Activated CD8-positive, alpha-beta memory T cell treated with anti-CD3 and anti-CD28 coated beads for 1 hour (primary cell): Measurements from ENCODE around the gene AGRN.
A peak's percentile ranks its signal among the peaks of the same experiment; 100 is the strongest.

Experiments used
- DNase-seq, 2 donors: peaks; one replicate each; pipeline ENCODE4 v3.0.0-alpha.2; 2020; ENCODE audit warnings: low read depth in 1 of 2; ENCODE audit errors: extremely low read depth in 1 of 2

Gene AGRN

DNA sequence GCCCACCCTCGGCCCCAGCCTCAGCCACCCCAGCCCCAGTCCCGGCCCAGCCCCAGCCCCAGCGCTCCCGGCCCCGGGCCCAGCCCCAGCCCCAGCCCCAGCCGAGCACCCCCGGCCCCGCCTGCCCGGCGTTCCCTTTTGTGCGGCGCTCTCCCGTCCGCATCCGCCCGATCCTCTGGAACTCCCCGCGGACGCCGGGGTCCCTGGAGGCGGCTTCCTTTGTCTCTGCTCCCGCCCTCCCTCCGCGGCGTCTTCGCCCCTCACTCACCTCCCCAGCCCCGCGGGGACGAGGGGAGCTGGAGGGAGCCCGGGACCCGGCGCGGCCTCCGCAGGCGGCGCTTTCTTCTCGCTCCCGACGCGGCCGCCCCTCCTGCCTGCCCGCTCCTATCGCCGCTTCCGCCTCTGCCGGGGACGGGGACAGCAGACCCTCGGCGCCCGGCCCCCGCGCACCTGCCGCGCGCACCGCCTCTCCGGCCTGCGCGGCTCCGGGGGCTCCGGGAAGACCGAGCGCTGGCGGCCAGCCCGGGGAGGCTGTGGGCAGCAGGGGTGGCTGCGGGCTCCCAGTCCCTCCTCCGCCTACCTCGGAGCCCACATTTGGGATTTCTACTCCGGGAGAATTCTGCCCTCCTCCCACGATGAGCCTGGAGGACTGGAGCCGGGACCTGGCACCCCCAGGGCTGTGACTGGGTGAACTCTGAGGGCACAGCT is 14.0 kb downstream of the AGRN start:
- no peak for DNase-seq

DNA sequence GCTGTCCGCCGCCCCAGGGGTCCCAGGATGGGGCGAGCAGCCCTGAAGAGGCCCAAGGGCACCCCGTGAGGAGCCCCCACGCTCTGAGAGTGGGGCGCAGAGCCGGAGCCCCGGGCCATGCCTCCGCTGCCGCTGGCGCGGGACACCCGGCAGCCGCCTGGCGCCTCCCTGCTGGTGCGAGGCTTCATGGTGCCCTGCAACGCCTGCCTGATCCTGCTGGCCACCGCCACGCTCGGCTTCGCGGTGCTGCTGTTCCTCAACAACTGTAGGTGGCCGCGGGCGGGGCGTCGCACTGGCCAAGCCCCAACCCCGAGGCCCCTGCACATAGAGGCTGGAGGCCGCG is 14.5 kb downstream of the AGRN start:
- DNase-seq, result no peak

DNA sequence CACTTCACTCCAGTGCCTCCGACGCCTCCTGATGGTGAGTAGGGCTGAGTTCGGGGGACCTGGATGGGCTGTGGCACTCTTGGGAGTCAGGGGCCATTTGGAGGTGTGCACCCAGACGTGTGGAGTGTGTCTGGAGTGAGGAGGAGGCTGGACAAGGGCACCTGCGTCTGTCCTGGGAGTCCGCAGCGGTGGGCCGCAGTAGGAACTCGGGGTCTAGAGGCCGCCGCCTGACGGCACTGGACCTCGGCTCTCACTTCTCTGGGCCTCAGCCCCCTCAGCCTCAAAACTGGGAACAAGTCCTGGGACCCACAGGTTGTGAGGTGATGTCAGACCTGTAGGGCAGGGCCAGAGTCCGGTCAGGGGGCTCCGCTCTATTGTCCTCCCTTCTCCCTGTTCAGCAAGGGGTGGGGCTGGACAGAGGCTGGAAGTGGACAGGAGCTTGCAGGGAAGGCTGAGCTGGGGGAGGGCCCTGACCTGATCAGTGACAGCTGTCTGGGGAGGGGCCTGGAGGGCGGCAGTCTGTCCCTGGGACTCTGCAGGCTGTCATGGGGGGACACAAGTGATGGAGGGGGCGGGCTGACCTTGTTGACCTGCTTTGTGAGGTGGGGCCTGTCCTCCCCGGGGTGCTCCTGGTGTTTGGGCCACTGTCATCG is 15.5 kb downstream of the AGRN start:
- DNase-seq, result no peak

DNA sequence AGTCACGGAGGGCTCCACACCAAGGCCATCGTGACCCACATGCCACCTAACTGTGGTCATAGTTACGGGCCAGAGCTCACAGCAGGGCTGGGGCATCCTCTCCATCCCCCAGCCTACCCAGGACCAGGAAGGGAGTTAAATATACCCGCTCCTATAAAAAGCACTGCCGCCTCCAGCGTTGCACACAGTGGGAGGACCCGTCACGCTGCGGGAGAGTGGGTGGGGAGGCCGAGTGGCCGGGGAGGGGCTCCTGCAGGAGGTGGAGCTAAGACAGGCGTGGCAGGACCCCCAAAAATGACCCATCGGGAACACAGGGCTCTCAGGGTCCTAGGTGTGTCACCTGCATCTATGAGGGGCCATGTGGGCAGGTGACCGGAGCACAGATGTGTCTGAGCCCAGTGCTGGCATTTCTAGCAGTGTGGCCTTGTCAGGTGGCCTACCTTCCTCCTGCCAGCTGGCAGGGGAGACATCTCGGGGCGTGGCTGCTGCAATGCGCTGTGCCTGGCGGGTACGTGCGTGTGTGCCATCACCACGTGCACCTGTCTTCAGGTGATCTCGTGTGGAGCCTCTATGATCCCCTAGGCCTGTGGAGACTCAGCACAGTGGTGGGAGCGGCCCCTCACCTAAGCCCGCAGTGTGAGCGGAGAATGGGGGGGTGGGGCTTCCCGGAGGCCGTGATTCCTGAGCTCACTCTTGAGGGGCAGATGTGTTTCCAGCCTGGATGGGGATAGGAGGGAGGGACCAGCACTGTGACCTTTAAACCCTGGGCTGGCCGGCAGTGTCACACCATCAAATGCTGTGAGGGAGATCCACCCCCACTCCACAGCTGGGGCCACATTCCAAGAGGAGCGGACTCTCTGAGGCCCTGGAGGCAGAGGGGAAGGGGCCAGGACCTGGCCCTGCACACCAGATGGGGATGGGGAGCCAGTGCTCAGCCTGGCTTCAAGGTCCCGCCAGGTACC is 17.7 kb downstream of the AGRN start:
- no peak for DNase-seq

DNA sequence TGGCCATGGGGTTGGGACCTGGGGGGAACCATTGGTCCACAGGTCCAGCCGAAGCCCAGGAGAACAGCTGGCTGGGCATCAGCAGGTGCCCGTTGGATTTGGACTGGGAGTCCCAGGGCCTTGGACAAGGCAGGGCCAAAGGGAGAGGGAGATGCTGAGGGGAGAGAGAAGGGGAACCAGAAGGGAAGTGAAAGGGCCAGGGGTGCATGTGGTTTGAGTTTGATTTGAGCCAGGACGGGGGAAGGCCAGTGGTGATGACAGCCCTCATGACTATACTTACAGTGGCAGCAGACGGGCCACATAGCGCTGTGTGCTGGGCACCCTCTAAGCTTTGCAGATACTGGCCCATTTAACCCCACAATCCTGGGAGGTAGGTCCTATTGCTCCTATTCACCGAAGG is 18.8 kb downstream of the AGRN start:
- no peak for DNase-seq

DNA sequence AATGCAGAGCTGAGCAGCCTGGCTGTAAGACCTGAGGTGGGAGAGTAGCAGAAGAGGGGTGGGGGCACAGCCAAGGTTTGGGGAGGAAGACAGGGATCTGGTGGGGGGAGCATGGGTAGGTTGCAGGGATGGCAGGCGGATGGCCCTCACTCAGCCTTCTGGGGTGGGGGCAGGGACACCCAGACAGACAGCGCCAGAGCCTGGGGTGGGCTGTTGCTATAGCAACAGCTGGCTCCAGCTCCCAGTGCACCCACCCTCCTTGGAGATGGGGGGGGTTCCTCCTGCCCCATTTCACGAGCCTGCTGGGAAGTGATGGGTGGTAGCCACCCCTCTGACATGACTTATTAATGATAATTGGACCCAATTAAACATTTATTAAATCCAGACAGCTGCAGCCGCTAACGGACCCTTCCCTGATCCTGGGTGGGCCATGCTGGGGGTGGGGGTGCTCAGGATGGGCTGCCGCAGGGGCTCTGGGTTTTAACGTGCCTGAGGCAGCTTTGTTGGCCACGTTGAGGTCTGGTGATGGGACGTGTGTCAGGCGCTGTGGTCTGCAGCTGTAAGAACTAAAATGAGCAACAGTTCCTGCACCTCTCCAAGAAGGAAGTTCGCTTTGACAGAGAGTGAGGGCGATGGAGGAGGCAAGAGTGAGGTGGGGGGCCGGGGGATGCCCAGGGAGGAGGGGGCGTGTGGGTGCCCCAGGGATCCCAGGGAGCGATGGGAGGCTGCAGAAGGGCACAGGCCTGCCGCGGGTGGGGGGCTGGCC is 19.4 kb downstream of the AGRN start:
- no peak for DNase-seq

DNA sequence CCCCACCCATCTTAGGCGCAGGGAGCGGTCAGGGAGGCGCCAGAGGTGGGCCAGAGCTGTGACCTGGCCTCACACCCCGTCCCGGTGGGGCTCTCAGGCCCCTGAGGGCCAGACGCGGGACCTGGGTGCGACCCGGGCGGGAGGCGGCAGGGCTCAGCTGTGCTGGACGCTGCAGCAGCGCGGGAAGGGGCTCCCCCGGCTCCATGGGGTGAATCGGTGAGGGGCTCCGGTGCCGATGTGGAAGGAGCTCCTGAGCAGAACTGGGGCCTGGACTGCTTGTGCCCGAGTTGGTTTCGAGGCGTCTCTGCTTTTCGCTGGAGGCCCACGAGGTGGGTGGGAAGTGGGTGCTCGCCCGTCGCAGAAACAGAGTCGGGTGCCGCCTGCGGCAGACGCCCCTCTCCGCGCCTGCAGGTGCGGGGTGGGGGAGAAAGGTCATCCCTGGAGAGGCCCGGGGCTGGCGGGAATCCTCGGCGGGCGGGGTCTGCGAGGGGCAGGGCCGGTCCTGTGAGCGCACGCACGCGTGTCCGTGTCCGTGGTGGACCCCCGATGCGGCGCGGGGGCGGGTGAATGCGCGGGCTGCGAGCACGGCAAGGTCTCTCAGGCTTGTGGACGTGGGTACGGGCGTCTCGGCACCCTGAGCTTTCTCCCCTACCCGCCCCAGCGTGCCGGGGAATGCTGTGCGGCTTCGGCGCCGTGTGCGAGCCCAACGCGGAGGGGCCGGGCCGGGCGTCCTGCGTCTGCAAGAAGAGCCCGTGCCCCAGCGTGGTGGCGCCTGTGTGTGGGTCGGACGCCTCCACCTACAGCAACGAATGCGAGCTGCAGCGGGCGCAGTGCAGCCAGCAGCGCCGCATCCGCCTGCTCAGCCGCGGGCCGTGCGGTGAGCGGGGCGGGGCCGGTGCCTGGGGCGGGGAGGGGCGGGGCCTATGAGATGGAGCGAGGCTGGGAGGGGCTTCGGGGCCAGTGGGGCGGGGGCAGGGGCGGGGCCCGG is 20.4 kb downstream of the AGRN start:
- peak; percentile 57 to 63 for DNase-seq

DNA sequence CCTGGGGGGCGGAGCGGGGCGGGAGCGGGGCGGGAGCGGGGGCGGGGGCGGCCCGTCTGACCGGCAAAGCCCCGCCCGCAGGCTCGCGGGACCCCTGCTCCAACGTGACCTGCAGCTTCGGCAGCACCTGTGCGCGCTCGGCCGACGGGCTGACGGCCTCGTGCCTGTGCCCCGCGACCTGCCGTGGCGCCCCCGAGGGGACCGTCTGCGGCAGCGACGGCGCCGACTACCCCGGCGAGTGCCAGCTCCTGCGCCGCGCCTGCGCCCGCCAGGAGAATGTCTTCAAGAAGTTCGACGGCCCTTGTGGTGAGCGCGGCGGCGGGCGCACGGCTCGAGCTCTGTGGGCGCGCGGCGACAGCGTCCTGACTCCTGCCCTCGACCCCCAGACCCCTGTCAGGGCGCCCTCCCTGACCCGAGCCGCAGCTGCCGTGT is 21.2 kb downstream of the AGRN start:
- DNase-seq, result no peak

DNA sequence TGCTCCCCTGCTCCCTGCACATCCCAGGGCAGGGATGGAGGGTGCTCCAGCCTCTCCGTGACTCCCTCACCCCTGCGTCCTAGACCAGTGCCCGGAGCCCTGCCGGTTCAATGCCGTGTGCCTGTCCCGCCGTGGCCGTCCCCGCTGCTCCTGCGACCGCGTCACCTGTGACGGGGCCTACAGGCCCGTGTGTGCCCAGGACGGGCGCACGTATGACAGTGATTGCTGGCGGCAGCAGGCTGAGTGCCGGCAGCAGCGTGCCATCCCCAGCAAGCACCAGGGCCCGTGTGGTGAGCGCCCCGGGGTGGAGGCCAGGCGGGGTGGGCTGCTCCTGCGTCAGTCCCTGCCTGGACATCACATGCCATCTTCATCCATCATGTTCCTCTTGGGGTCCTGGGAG is 22.0 kb downstream of the AGRN start:
- no peak for DNase-seq

DNA sequence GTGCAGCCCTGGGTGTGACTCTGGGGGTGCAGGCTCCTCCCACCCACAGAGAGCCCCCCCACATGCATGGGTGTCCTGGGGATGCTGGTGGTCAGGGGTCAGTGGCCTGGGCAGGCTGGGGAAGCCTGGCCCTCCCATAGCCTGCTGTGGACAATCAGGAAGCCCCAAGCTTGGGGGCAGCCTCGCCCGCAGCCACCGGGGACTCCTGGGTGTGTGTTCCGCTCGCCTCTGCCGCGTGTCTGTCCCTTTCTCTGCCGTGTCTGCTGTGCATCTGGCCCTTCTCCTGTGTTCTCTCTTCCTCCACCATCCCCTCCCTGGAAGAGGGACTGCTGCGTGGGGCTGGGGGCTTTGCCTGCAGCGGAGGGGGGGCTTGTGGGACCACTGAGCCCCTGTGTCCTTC is 22.9 kb downstream of the AGRN start:
- no peak for DNase-seq

DNA sequence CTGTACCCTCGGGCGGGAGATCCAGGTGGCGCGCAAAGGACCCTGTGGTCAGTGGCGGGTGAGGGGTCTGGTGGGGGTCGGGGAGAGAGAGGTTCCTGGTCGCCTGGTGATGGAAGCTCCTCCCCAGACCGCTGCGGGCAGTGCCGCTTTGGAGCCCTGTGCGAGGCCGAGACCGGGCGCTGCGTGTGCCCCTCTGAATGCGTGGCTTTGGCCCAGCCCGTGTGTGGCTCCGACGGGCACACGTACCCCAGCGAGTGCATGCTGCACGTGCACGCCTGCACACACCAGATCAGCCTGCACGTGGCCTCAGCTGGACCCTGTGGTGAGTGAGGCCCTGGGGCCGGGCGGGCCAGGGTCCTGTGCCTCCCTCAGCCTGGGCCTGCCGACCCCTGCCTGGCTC is 23.5 kb downstream of the AGRN start:
- no peak for DNase-seq

DNA sequence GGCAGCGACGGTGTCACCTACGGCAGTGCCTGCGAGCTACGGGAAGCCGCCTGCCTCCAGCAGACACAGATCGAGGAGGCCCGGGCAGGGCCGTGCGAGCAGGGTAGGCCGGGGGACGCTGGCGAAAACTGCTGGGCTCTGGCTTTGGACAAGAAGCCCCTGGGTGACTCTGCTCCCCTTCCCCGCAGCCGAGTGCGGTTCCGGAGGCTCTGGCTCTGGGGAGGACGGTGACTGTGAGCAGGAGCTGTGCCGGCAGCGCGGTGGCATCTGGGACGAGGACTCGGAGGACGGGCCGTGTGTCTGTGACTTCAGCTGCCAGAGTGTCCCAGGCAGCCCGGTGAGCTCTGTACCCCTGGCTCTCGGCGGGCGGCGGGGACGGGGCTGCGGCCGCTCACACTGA is 24.0 kb downstream of the AGRN start:
- no peak for DNase-seq

DNA sequence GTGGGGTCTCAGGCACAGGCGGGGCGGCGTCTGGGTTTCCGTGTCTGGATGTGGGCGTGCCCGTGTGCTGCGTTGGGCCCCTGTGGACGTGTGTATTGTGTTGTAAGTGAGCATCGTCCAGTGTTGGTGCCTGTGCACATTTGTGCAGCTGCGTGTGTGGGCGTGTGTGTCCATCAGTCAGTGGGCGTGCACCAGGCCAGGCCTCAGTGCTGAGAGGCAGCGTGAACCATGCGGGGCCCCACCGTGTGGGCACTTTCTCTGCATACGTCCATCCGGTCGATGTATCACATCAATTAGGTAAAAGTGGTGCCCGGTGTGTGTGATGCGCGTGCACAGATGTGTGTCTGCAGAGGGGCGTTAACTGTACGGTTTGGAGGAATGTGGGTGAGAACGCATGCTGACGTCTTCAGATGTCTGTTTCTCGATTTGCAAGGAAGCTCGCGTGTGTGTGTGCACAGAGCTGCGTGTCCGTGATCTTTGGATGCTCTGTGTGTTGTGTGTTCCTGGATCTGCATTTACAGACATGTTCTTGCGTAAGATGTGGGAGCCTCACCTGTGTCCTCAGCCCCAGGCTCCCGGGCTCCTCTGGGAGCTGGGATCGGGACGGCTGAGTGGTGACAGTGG is 24.6 kb downstream of the AGRN start:
- no peak for DNase-seq

DNA sequence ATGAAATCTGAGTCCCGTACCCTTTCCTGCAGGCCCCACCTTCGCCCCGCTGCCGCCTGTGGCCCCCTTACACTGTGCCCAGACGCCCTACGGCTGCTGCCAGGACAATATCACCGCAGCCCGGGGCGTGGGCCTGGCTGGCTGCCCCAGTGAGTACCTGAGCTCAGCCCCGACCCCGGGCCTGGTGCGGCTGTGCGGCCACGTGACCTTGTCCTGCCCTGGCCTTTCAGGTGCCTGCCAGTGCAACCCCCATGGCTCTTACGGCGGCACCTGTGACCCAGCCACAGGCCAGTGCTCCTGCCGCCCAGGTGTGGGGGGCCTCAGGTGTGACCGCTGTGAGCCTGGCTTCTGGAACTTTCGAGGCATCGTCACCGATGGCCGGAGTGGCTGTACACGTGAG is 25.2 kb downstream of the AGRN start:
- no peak for DNase-seq

DNA sequence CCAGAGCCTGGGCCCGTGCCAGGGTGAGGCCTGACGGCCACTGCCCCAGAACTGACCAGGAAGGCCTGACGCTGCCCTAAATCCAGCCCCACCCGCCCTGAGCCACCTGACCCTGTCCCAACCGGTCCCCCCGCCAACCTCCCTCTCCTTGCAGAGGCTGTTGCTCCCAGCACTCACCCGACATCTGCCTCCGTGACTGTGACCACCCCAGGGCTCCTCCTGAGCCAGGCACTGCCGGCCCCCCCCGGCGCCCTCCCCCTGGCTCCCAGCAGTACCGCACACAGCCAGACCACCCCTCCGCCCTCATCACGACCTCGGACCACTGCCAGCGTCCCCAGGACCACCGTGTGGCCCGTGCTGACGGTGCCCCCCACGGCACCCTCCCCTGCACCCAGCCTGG is 26.3 kb downstream of the AGRN start:
- no peak for DNase-seq

DNA sequence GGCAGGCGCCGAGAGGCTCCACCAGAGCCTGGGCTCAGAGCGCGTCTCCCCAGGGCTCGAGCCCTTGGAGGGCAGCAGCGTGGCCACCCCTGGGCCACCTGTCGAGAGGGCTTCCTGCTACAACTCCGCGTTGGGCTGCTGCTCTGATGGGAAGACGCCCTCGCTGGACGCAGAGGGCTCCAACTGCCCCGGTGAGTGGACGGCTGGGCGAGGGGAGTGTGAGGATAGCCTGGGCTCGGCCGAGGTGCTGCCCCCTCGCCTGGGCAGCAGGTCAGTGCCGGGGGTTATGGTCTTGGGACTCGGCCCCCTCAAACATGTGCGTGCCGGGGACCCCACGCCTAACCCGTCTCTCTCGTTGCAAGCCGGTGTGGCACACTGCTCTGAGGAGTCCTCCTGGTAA is 26.8 kb downstream of the AGRN start:
- no peak for DNase-seq

DNA sequence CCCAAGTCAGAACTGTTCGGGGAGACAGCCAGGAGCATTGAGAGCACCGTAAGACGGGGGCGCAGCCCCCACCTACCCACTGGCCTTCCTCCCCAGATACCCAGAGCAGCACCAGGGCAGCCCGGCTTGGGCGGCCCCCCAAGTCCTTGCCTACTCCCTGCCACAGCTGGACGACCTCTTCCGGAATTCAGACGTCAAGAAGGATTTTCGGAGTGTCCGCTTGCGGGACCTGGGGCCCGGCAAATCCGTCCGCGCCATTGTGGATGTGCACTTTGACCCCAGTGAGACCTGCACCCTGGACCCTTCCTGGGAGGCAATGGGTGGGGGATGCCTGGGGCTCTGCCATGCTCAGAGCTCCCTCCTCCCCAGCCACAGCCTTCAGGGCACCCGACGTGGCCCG is 27.5 kb downstream of the AGRN start:
- DNase-seq, result no peak

DNA sequence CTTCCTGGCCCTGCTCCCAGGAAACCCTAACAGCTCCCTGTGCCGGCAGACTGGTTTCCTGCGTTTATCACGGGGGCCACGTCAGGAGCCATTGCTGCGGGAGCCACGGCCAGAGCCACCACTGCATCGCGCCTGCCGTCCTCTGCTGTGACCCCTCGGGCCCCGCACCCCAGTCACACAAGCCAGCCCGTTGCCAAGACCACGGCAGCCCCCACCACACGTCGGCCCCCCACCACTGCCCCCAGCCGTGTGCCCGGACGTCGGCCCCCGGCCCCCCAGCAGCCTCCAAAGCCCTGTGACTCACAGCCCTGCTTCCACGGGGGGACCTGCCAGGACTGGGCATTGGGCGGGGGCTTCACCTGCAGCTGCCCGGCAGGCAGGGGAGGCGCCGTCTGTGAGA is 28.0 kb downstream of the AGRN start:
- DNase-seq, result no peak

DNA sequence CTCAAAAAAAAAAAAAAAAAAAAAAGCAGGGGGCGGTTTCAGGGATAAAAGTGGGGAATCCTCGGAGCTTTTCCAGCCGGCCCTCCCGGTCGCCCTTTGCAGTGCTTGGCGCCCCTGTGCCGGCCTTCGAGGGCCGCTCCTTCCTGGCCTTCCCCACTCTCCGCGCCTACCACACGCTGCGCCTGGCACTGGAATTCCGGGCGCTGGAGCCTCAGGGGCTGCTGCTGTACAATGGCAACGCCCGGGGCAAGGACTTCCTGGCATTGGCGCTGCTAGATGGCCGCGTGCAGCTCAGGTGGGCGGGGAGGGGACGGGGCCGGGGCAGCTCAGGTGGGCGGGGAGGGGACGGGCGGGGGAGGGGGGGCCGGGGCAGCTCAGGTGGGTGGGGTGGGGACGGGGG is 28.8 kb downstream of the AGRN start:
- DNase-seq, result no peak
